ENCODE data around the gene MACROD2.

Gene MACROD2

DNA sequence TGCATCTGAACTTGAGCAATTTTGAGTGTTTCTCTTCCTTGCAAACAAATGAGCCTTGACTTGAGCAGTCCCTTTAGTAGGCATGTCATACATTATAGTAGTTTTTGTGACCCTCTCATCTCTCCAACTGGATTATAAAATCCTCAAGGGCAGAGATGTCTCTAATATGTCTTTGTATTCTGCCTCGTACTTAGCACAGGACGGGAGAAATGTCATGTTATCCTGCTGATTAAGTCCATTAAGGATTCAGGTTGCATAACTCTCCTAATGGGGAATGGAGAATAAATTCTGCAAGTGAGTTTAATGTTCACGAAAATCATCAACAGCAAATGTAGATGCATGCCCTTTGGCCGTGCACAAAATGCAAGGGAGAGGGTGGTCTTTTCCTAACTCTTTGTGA, 1635.0 kb downstream of the MACROD2 start:
- POLR2A ChIA-PET: no interaction called here
- TF ChIP-seq, protein P1, sequence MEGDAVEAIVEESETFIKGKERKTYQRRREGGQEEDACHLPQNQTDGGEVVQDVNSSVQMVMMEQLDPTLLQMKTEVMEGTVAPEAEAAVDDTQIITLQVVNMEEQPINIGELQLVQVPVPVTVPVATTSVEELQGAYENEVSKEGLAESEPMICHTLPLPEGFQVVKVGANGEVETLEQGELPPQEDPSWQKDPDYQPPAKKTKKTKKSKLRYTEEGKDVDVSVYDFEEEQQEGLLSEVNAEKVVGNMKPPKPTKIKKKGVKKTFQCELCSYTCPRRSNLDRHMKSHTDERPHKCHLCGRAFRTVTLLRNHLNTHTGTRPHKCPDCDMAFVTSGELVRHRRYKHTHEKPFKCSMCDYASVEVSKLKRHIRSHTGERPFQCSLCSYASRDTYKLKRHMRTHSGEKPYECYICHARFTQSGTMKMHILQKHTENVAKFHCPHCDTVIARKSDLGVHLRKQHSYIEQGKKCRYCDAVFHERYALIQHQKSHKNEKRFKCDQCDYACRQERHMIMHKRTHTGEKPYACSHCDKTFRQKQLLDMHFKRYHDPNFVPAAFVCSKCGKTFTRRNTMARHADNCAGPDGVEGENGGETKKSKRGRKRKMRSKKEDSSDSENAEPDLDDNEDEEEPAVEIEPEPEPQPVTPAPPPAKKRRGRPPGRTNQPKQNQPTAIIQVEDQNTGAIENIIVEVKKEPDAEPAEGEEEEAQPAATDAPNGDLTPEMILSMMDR (IDR thresholded peaks at IDR 0.05; ENCODE audit: insufficient read depth, low read length, missing control alignments): no peak

DNA sequence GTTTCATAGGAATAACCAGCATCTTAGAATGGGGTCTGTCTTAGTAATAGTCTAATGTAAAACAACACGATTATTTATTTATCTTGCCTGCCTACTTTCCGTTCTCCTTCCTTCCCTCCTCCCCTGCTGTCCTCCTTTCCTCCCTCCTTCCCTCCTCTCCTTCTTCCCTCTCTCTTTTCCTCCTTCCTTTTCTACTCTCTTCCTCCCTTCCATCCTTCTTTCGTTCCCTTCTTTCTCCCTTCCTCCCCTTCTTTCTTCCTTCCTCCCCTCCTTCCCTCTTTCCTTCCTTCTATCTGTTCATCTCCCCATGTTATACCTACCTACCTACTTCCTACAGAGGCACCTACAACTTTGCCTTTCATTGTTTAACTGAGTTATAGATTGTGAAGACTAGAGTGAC, 1637.4 kb downstream of the MACROD2 start:
- no peak for DNase-seq (ENCODE audit: low read depth, low spot score)
- ChIA-PET POLR2A (no interaction called here), CTCF (no interaction called here)
- no peak overlapping the region for H3K4me3 ChIP-seq (ENCODE audit: low read depth, low read length)
- TF ChIP-seq, protein P1 (IDR thresholded peaks at IDR 0.05; ENCODE audit: insufficient read depth, low read length, missing control alignments): no peak

More for the DNA sequence above, 1635.0 kb downstream of the MACROD2 start:
- CTCF ChIA-PET: no interaction called here
- no peak for DNase-seq (ENCODE audit: low read depth, low spot score)
- H3K4me3 ChIP-seq (ENCODE audit: low read depth, low read length): no peak overlapping the region

- CTCF ChIA-PET: no interaction called here
- no peak overlapping the region for H3K4me3 ChIP-seq (ENCODE audit: low read depth, low read length)
- no peak for DNase-seq (ENCODE audit: low read depth, low spot score)
- POLR2A ChIA-PET: no interaction called here
- TF ChIP-seq, protein P1 (IDR thresholded peaks at IDR 0.05; ENCODE audit: insufficient read depth, low read length, missing control alignments): no peak
Measured at GRCh38 chr20:15634102-15634501, 1638.8 kb downstream of the MACROD2 start.

- TF ChIP-seq, protein P1 (IDR thresholded peaks at IDR 0.05; ENCODE audit: insufficient read depth, low read length, missing control alignments): no peak
- ChIA-PET POLR2A (no interaction called here), CTCF (interaction anchor here (0.9 kb wide), 1 partner anchor 18 kb away, joined by 3 read pairs; no protein-coding TSS in a partner anchor)
- H3K4me3 ChIP-seq (ENCODE audit: low read depth, low read length): no peak overlapping the region
- no peak for DNase-seq (ENCODE audit: low read depth, low spot score)
Measured at GRCh38 chr20:15637546-15637945, 1642.2 kb downstream of the MACROD2 start.

DNA sequence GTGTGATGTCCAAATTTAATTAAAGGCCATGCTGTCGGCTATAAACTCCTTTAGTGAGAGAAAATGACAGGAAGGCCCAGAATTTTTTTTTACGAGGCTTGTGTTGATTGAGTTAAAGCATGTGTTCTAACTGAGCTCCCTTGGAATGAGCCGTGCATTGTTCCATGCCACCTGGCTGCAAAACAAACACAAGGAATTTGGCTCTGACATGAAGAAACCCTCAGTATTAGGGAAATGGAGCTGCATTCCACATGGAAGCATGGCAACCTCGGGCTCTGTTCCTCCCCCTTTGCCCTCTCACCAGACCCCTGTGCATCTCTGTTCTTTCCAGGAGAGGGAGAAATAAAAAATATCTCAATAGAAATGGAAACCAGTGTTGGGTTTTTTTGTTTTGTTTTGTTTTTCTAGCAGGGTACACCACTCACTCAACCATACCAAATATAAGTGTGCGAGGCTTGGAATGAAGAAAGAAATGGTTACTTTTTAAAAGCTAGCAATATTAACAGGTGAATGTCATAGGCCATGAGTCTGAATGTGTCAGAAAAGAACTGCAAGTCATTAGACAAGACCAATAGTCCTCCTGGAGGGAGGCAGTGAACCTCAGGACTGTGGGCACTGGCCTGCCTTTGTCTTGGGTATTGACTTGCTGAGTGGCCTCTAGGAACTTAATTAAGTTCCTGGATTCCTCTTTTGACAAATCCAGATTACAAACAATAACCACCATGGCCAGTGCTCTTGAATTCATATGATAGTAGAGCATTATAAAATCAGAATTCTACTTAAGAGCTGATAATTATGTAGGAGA, 1642.8 kb downstream of the MACROD2 start:
- no peak for DNase-seq (ENCODE audit: low read depth, low spot score)
- H3K4me3 ChIP-seq (ENCODE audit: low read depth, low read length): no peak overlapping the region
- TF ChIP-seq, protein P1 (IDR thresholded peaks at IDR 0.05; ENCODE audit: insufficient read depth, low read length, missing control alignments): no peak
- ChIA-PET POLR2A (no interaction called here), CTCF (interaction anchor here (0.9 kb wide), 1 partner anchor 18 kb away, joined by 3 read pairs; no protein-coding TSS in a partner anchor)

- ChIA-PET CTCF (no interaction called here), POLR2A (no interaction called here)
- DNase-seq (ENCODE audit: low read depth, low spot score): no peak
- TF ChIP-seq, protein P1 (IDR thresholded peaks at IDR 0.05; ENCODE audit: insufficient read depth, low read length, missing control alignments): no peak
- H3K4me3 ChIP-seq (ENCODE audit: low read depth, low read length): no peak overlapping the region
Measured at GRCh38 chr20:15638816-15639215, 1643.5 kb downstream of the MACROD2 start.
